Fibroblast of mammary gland (primary cell): ENCODE measurements around the gene PIK3C2G.
A peak's percentile ranks its signal among the peaks of the same experiment; 100 is the strongest.

ENCODE experiments used
- DNase-seq: peaks from one replicate; pipeline ENCODE4 v3.0.0-alpha.2; 2010; ENCODE audit warnings: low read depth
- H3K4me3 ChIP-seq: 2 replicates; pipeline ENCODE4 v1.5.1; 2011; ENCODE audit warnings: low read depth, mild to moderate bottlenecking, low read length, moderate library complexity; ENCODE audit not compliant: control insufficient read depth
- TF ChIP-seq, protein P1 (sequence below): conservative IDR thresholded peaks from 2 replicates; pipeline ENCODE4 v1.5.1; 2011; ENCODE audit warnings: low read depth, low read length, inconsistent platforms; ENCODE audit not compliant: control insufficient read depth, insufficient read depth

The PIK3C2G gene

DNA sequence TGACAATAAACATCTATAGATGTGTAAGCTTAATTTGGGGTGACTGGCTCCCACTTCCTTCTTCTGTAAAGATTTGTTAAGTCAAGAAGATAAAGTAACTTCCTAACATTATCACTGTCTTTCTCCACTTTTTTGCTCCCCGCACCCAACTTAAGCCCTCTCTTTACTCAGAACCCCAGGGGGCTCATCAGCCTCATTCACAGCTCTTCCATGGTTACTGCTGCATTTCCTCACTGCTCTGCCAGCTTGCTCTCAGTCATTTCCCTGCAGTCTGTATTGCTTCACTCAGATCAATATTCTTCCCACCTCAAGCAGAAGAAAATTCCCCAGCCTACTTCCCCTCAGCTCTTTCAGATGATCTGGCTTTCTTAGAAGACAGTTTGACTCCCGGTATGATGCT is 102.0 kb downstream of the PIK3C2G start:
- TF ChIP-seq, protein P1, sequence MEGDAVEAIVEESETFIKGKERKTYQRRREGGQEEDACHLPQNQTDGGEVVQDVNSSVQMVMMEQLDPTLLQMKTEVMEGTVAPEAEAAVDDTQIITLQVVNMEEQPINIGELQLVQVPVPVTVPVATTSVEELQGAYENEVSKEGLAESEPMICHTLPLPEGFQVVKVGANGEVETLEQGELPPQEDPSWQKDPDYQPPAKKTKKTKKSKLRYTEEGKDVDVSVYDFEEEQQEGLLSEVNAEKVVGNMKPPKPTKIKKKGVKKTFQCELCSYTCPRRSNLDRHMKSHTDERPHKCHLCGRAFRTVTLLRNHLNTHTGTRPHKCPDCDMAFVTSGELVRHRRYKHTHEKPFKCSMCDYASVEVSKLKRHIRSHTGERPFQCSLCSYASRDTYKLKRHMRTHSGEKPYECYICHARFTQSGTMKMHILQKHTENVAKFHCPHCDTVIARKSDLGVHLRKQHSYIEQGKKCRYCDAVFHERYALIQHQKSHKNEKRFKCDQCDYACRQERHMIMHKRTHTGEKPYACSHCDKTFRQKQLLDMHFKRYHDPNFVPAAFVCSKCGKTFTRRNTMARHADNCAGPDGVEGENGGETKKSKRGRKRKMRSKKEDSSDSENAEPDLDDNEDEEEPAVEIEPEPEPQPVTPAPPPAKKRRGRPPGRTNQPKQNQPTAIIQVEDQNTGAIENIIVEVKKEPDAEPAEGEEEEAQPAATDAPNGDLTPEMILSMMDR = no peak
- no peak for DNase-seq
- no peak overlapping the region for H3K4me3 ChIP-seq

DNA sequence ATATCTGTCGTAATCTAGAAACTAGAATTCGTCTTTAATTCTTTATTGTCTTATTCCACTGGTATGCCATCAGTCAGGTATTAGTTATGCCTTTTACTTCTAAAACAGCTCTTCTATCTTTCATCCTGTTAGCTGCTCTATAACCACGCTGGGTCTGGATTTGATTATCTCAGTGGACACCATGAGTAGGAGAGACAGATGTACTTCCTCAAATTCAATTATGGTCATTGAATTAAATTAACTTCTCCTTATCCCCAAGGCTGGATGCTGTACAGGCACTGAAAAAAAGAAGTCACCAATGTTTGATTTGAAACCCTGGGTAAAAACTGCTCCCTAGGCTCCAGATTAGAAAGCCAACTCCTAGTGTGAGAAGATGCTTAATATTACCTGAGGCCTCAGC is 107.3 kb downstream of the PIK3C2G start:
- TF ChIP-seq, protein P1 = no peak
- no peak overlapping the region for H3K4me3 ChIP-seq
- DNase-seq = no peak

DNA sequence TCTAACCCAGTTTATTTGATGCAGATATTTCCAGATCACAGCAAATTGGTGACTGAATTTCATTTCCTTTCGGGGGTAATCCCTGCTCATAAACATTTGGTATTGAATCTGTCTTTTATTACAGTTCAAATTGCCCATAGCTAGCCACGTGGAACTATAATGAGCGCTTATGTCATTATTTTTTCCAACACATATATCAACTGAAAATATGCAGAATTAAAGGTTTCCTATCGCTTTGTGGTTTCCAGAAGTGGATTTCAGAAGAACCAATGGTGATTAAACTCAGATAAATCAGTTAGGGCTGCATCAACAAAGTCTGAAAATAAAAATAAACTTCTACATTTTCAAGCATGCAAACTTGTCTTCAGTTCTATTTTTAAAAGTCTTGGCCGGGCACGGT is 111.9 kb downstream of the PIK3C2G start:
- DNase-seq = no peak
- H3K4me3 ChIP-seq = no peak overlapping the region
- TF ChIP-seq, protein P1 = no peak

DNA sequence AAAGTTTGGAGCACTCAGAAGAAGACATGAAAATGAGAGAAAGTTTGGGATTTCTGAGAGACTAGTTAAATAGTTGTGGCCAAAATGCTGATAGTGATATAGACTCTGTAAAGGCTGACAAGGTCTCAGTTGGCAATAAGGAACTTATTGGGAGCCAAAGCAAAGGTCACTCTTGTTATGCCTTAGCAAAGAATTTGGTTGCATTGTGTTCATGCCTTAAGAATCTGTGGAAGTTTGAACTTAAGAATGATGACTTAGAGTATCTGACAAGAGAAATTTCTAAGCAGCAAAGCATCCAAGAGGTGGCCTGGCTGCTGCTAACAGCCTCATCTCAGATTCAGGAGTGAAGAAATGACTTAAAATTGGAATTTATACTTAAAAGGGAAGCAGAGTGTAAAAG is 113.8 kb downstream of the PIK3C2G start:
- TF ChIP-seq, protein P1 = no peak
- H3K4me3 ChIP-seq = no peak overlapping the region
- no peak for DNase-seq

DNA sequence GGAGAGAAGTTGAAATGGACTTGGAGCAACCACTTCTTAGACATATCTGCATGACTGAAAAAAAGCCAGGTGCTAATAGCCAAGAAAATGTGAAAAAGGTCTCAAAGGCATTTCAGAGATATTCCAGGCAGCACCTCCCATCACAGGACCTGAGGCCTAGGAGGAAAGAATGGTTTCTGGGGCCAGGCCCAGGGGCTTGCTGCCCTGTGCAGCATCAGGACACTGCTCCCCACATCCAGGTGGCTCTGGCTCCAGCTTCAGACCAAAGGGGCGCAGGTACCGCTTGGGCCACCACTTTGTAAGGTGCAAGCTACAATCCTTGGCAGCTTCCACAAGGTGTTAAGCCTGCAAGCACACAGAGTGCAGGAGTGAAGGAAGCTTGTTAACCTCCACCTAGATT is 114.3 kb downstream of the PIK3C2G start:
- no peak overlapping the region for H3K4me3 ChIP-seq
- no peak for DNase-seq
- TF ChIP-seq, protein P1 = no peak

DNA sequence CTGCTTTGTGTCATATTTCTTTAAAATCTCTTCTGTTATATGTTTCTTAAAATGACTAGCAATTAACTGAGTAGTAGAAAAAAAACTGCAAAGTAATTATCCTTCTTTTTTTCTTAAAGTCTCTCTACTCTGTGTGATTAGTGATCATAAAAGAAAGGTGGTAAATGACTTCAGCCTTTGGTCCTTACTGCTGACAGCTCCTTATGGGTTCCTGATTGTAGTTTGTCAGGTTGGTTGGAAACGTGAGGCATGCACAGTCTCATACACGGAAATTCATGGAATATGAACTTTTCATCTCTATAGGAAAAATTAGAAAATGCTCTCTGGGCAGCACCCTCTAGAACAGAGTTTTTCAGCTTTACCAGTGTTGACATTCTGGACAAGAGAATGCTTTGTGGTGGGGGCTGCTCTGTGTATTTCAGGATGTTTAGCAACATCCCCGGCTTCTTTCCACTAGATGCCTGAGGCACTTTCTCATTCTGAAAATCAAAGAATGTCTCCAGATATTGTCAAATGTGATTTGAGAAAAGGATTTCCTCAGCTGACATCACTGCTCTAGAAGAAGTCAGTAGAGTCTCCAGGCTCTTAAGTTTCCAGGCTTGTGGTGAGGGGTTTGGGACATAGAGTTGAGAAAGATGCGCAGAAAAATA is 121.0 kb downstream of the PIK3C2G start:
- no peak overlapping the region for H3K4me3 ChIP-seq
- TF ChIP-seq, protein P1 = no peak
- peak; percentile 5 for DNase-seq

DNA sequence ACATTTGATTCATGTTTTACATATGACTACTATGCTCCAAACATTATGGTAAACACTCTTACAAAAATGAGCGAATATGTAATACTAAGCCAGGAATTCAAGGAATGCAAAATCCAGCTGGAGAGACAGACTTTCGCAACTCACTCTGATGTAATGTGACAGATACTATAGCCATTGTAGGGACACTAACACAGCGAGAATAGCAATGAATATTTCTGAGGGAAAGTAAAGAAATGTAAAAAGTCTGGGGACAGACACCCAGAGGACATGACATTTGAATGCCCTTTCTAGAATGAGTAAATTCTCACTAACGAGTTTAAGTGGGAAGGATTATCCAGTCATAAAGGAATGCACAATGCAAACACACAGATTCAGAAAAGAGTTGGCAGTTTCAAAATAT is 121.9 kb downstream of the PIK3C2G start:
- DNase-seq = peak; percentile 78

More for the DNA sequence above, 121.9 kb downstream of the PIK3C2G start:
- TF ChIP-seq, protein P1 = no peak
- no peak overlapping the region for H3K4me3 ChIP-seq
